Peyer's patch (tissue), 4 donors: ENCODE data around the gene KIN.

ENCODE experiments used
- POLR2A ChIP-seq, 2 donors: fragments of 450-650 bp; IDR thresholded peaks; one replicate each; pipeline ENCODE4 v1.5.1; 2017; ENCODE audit warnings: antibody characterized with exemption in 2 of 2, mild to moderate bottlenecking in 2 of 2, moderate library complexity in 2 of 2
- TF ChIP-seq, protein P1 (sequence below), 6 experiments: fragments of 450-650 bp in 4 of 6; fragments of 200-600 bp in 2 of 6; sonication (generic) in 1 of 6; IDR thresholded peaks; one replicate each; pipeline ENCODE4 v1.5.1; 2017 to 2019; ENCODE audit warnings: antibody characterized with exemption in 6 of 6, mild to moderate bottlenecking in 3 of 6, moderate library complexity in 1 of 6

DNA sequence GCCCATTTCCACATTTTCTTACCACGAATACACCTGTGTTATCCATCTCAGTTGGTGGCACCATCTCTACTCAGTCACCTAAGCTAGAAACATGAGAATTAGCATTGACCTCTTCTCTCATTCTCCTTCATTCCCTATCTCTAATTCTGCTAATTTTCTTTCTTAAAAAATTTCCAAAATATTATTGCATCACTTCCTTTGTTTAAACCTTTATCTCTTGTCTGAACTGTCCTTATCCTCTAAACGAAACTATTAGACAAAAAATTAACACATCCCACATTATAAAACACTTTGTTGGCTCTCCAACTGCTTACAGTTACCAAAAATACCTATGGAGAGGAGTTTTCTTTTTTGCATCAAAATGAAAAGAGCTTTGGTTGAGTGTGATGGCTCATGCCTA is 48.8 kb upstream of the KIN start:
- TF ChIP-seq, protein P1, sequence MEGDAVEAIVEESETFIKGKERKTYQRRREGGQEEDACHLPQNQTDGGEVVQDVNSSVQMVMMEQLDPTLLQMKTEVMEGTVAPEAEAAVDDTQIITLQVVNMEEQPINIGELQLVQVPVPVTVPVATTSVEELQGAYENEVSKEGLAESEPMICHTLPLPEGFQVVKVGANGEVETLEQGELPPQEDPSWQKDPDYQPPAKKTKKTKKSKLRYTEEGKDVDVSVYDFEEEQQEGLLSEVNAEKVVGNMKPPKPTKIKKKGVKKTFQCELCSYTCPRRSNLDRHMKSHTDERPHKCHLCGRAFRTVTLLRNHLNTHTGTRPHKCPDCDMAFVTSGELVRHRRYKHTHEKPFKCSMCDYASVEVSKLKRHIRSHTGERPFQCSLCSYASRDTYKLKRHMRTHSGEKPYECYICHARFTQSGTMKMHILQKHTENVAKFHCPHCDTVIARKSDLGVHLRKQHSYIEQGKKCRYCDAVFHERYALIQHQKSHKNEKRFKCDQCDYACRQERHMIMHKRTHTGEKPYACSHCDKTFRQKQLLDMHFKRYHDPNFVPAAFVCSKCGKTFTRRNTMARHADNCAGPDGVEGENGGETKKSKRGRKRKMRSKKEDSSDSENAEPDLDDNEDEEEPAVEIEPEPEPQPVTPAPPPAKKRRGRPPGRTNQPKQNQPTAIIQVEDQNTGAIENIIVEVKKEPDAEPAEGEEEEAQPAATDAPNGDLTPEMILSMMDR (IDR thresholded peaks at IDR 0.05): no peak
- no peak for TF ChIP-seq POLR2A (IDR thresholded peaks at IDR 0.05)
